H7 (cell line): Measurements from ENCODE around the gene RWDD3. TPM values are rescaled to one million over a fixed set of nuclear protein-coding genes. Genes with fewer than 3 reads are reported as not detected.
A peak's percentile ranks its signal among the peaks of the same experiment; 100 is the strongest.

ENCODE experiments used
- DNase-seq: peaks from one replicate; pipeline ENCODE4 v3.0.0; 2012
- H3K27me3 ChIP-seq: 2 replicates; pipeline ENCODE4 v1.6.0; 2011; ENCODE audit warnings: mild to moderate bottlenecking, low read length; ENCODE audit not compliant: control insufficient read depth, insufficient read depth
- H3K36me3 ChIP-seq: replicated peaks from 2 replicates; pipeline ENCODE4 v1.5.1; 2011; ENCODE audit warnings: low read length; ENCODE audit not compliant: control insufficient read depth, insufficient read depth
- H3K4me3 ChIP-seq: 2 replicates; pipeline ENCODE4 v1.5.1; 2011; ENCODE audit warnings: low read depth, mild to moderate bottlenecking, control low read depth, low read length, moderate library complexity; ENCODE audit not compliant: insufficient read depth
- total RNA-seq: library from RNA; depleted of rRNA; stranded (reverse); fragments of >200 nt; shearing (Covaris generic); gene quantifications from 2 replicates; pipeline ENCODE4 v1.2.3, GENCODE V29; 2014; rRNA removed

RWDD3 gene
- total RNA-seq, result 20.5 and 21.4 TPM in 2 replicates

DNA sequence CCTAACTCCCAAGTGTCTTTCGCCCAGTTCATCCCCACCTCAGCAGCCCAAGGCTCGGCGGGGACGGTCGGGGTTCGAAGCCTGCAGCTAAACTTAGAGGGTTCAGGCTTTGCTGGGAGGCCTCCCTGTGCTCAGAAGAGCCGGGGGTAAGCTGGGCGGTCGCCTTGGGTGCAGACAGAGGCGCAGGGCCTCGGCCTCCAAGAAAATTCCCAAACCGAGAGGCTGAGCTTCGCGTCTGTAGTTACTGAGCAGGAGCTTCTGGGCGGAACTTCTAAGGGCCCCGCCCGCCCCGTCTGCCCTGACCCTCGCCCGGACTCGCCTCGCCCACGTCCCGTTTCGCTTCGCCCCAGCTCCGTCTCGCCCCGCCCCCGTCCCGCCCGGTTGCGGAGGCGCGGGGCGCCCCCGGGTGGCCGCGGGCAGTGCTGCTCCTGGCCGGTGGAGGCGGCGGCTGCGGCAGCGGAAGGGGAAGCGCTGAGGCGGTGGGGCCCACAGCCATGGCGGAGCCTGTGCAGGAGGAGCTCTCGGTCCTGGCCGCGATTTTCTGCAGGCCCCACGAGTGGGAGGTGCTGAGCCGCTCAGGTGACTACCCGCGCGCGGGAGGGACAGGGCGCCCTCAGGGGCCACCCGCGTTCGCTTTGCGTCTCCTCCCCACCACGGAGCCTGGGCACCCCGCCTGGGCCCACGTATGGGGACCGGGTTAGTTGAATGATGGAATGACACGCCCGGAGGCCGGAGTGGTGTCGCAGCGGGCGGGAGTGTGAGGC lies at the start of gene RWDD3:
RWDD3 (plus strand) TSS at position 474 of the 764 bp plus-strand sequence; CDS start at position 495, 21 bp downstream.
- DNase-seq, result peak; percentile 96
- no peaks in the 10 kb centered on the region for H3K27me3 ChIP-seq
- peak within 1 kb of the TSS; percentile 98 for H3K4me3 ChIP-seq
- no peaks in the 10 kb centered on the region for H3K36me3 ChIP-seq

DNA sequence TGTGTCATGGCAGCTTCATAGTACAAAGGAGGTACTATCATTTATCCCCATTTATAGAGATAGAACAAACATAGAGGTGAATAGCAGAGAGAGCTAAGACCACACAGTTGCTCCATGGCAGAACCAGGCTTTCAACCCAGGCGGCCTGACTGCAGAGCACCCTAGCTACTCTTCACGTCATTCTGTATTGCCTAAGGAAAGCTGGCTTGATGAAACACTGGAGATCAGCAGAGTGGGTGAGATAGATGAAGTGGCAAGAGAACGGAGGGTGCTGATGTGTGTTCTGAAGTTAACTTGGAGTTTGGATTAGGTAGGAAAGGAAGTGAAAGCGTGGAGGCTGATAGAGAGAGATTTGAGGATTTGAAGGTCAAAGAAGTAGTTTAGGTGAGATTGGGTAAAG lies 47.9 kb upstream of the RWDD3 start:
- no peaks in the 10 kb centered on the region for H3K27me3 ChIP-seq
- no peak overlapping the region for H3K4me3 ChIP-seq
- no peaks in the 10 kb centered on the region for H3K36me3 ChIP-seq
- no peak for DNase-seq

- Histone ChIP-seq H3K4me3 (no peak overlapping the region), H3K36me3 (no peaks in the 10 kb centered on the region), H3K27me3 (no peaks in the 10 kb centered on the region)
- DNase-seq, result no peak
Measured at GRCh38 chr1:95193591-95193990, 40.4 kb upstream of the RWDD3 start.

DNA sequence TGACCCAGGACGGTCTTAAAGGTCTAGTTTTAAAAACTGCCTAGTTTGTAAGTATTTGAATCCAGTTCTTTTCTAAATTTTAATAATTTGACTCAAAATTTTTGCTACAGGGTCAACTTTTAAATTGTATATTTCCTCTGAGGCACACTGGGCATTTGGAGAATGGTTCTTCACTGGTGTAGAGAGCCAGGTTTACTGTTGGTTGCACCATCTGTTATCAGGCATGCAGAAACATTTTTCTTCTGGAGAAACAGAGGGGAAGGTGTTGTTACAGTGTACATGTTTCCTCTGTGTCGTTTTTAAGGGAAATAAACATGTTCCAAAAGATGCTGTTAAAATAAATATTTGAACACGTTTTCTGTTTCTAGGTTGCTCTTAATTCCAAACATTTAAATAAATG lies 39.0 kb upstream of the RWDD3 start:
- no peak overlapping the region for H3K4me3 ChIP-seq
- no peaks in the 10 kb centered on the region for H3K27me3 ChIP-seq
- no peaks in the 10 kb centered on the region for H3K36me3 ChIP-seq
- DNase-seq, result no peak

- no peak for DNase-seq
- H3K27me3 ChIP-seq, result no peaks in the 10 kb centered on the region
- H3K36me3 ChIP-seq, result no peaks in the 10 kb centered on the region
- no peak overlapping the region for H3K4me3 ChIP-seq
Measured at GRCh38 chr1:95196017-95196416, 38.0 kb upstream of the RWDD3 start.

DNA sequence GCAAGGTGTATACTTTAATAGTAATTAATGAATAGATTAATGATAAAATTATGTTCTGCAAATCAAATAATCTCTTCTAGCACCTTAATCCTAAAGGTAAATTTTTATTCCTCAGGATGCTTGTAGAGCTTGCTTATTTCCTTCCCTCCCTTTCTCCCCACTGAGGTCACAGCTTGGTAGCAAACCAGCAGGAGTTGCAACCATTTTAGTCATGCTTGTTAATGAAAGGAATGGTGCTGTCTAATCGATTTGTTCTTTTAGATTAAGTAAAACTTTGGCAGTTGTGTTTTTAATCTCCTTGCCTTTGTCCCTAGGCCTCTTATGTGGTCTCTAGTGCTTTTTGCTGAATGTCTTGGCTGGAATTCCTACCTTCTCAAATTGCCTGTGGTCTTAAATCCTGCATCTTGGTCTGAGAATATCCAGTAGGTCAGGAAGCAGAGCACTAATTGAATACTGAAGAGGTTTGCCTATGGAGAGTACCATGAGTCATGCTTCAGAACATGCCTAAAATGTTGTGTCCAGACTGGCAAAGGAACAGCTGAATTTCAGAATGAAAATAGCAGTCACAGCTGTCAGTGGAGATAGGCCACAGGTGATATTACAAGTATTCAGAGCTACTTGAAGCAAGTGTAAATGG lies 36.3 kb upstream of the RWDD3 start:
- H3K4me3 ChIP-seq, result no peak overlapping the region
- H3K27me3 ChIP-seq, result no peaks in the 10 kb centered on the region
- DNase-seq, result no peak
- H3K36me3 ChIP-seq, result no peaks in the 10 kb centered on the region

DNA sequence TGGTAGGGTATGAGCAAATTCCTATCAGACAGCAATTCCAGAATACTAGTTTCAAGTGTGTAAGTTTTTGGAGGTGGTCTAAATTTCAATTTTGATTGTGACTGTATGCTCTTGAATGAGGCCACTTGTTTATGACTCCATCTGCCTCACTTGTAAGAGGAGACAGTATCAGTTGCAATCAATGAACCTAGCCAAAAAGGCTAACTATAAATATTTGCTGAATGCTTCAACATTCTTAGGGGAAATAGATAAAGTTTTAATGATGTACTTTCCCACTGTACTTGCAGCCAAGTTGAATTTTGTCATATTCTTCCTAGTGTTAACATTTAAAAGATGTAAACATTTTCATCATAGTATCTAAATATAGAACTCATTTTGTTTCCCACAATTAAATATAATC lies 32.1 kb upstream of the RWDD3 start:
- no peak for DNase-seq
- Histone ChIP-seq H3K27me3 (no peaks in the 10 kb centered on the region), H3K36me3 (no peaks in the 10 kb centered on the region), H3K4me3 (no peak overlapping the region)

DNA sequence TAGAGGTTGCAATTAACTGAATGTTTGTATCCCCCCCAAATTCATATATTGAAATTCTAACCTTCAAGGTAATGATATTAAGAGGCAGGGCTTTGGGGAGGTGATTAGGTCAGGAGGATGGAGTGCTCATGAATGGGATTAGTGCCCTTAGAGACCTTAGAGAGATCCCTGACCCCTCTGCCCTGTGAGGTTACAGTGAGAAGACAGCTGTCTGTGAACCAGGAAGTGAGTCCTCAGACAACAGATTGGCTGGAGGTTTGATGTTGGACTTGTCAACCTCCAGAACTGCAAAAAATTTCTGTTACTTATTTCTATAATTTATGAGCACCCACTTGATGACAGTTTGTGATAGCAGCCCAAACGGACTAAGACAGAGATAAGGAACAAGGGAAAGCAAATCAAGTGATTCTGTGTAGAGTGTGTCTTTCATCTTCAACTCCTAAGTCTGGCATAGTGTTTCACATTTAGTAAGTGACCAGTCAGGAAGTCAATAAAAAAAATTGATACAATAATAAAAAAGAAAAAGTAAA lies 30.0 kb upstream of the RWDD3 start:
- Histone ChIP-seq H3K27me3 (no peaks in the 10 kb centered on the region), H3K4me3 (no peak overlapping the region)
- DNase-seq, result no peak

GRCh38 chr1:95206514-95206913 lies 27.5 kb upstream of the RWDD3 start:
- Histone ChIP-seq H3K4me3 (no peak overlapping the region), H3K27me3 (no peaks in the 10 kb centered on the region), H3K36me3 (no peaks in the 10 kb centered on the region)
- no peak for DNase-seq

More for the DNA sequence above, 30.0 kb upstream of the RWDD3 start:
- H3K36me3 ChIP-seq, result no peaks in the 10 kb centered on the region

DNA sequence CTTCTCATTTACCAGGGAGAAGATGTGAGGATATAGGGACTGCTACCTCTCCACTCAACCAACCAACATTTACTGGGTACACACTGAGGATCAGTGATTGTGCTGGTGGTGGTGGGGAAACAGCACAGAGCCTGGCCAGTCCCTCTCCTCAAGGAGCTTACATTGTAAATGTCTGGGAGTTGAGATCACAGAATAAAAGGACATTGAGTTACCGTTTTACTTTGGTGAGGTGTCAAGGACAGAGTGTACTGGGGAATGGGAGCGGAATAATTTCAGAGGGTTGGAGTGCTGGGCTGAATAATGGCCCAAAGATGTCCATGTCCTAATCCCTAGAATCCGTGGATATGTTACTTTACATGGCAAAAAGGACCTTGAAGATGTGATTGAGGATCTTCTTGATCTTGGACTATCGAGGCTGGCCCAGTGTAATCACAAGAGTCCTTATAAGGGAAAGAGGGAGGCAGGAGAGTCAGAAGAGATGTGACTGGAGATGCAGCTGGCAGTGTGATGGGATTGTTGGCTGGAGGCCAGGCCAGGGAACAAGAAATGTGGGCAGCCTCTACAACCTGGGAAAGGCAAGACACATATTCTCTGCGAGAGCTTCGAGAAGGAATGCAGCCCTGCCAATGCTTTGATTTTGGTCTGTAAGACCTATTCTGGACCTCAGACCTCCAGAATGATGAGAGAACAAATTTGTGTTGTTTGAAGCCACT lies 26.6 kb upstream of the RWDD3 start:
- no peaks in the 10 kb centered on the region for H3K36me3 ChIP-seq
- DNase-seq, result no peak
- H3K27me3 ChIP-seq, result no peaks in the 10 kb centered on the region
- H3K4me3 ChIP-seq, result no peak overlapping the region

- DNase-seq, result no peak
- Histone ChIP-seq H3K4me3 (no peak overlapping the region), H3K27me3 (no peaks in the 10 kb centered on the region), H3K36me3 (no peaks in the 10 kb centered on the region)
Measured at GRCh38 chr1:95208876-95209275, 25.1 kb upstream of the RWDD3 start.

DNA sequence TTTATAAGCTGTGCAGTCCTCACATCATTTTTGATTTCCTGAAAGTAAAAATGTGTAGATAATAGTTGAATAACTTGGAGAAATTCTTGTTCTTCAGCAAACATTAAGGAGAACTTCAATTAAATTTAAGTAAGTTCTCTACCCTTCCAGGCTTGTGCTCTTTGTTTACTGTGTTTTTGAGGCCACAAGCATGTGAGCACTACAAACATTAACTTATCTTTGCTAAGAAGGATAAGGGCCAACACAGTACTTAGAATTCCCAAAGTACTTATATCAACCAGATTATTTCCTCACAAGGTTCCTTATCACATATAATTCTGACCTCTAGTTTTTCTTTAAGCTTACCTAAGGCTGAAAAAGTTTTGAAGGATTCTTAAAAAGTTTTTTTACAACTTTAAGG lies 24.7 kb upstream of the RWDD3 start:
- H3K27me3 ChIP-seq, result no peaks in the 10 kb centered on the region
- no peaks in the 10 kb centered on the region for H3K36me3 ChIP-seq
- no peak overlapping the region for H3K4me3 ChIP-seq
- no peak for DNase-seq

DNA sequence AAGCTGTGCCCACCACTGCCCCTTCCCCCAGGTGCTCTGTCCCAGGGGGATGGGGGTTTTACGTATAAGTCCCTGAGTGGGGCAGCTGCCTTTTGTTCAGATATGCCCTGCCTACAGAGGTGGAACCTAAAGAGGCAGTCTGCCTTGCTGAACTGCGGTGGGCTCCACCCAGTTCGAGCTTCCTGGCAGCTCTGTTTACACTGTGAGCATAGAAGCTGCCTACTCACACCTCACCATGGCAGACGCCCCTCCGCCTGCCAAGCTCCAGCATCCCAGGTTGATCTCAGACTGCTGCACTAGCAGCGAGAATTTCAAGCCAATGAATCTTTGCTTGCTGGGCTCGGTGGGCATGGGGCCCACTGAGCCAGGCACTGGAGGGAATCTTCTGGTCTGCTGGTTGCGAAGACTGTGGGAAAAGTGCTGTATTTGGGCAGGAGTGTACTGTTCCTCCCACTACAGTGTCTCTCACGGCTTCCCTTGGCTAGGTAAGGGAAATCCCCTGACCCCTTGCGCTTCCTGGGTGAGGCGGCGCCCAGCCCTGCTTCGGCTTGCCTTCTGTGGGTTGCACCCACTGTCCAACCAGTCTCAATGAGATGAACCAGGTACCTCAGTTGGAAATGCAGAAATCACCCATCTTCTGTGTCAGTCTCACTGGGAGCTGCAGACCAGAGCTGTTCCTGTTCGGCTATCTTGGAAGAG lies 17.6 kb upstream of the RWDD3 start:
- Histone ChIP-seq H3K27me3 (no peaks in the 10 kb centered on the region), H3K36me3 (no peaks in the 10 kb centered on the region), H3K4me3 (no peak overlapping the region)
- no peak for DNase-seq

GRCh38 chr1:95217371-95217770 lies 16.6 kb upstream of the RWDD3 start:
- no peak for DNase-seq
- H3K4me3 ChIP-seq, result no peak overlapping the region
- no peaks in the 10 kb centered on the region for H3K36me3 ChIP-seq
- H3K27me3 ChIP-seq, result no peaks in the 10 kb centered on the region
